CD4-positive, alpha-beta T cell treated with Interferon gamma for 1 hour (primary cell): ENCODE results near the gene HYCC1.

Experiments used
- DNase-seq: peaks from one replicate; pipeline ENCODE4 v3.0.0-alpha.2; 2020

HYCC1 gene

GRCh38 chr7:23016345-23017253, 2.7 kb upstream of the HYCC1 start:
- DNase-seq = no peak

GRCh38 chr7:23014681-23015080, 751 bp upstream of the HYCC1 start:
- no peak for DNase-seq

GRCh38 chr7:23012908-23013714, 819 bp downstream of the HYCC1 start:
- no peak for DNase-seq

GRCh38 chr7:23012186-23012585, 1.7 kb downstream of the HYCC1 start:
- no peak for DNase-seq

GRCh38 chr7:23011222-23011924, 2.6 kb downstream of the HYCC1 start:
- no peak for DNase-seq

GRCh38 chr7:23009303-23009702, 4.6 kb downstream of the HYCC1 start:
- DNase-seq = no peak

GRCh38 chr7:23004247-23004520, 9.7 kb downstream of the HYCC1 start:
- no peak for DNase-seq

- no peak for DNase-seq
Measured at GRCh38 chr7:23003505-23004246, 10.3 kb downstream of the HYCC1 start.

- no peak for DNase-seq
Measured at GRCh38 chr7:23002698-23003097, 11.2 kb downstream of the HYCC1 start.

- no peak for DNase-seq
Measured at GRCh38 chr7:23001610-23002009, 12.3 kb downstream of the HYCC1 start.

GRCh38 chr7:23000597-23001360, 13.2 kb downstream of the HYCC1 start:
- no peak for DNase-seq

GRCh38 chr7:22998519-22998896, 15.4 kb downstream of the HYCC1 start:
- no peak for DNase-seq

- DNase-seq = no peak
Measured at GRCh38 chr7:22997871-22998518, 15.9 kb downstream of the HYCC1 start.

- DNase-seq = no peak
Measured at GRCh38 chr7:22996470-22996869, 17.5 kb downstream of the HYCC1 start.

- DNase-seq = no peak
Measured at GRCh38 chr7:22995011-22995410, 18.9 kb downstream of the HYCC1 start.

GRCh38 chr7:22992874-22993840, 20.8 kb downstream of the HYCC1 start:
- no peak for DNase-seq

- no peak for DNase-seq
Measured at GRCh38 chr7:22990588-22990949, 23.4 kb downstream of the HYCC1 start.

GRCh38 chr7:22989643-22990587, 24.0 kb downstream of the HYCC1 start:
- no peak for DNase-seq

GRCh38 chr7:22985436-22985835, 28.5 kb downstream of the HYCC1 start:
- DNase-seq = no peak
